BLaER1 treated with 17β-estradiol and CSF1 and Interleukin-3, amounts not matched to agents 10 nM and 100 nM (cell line): ENCODE measurements around the gene RELN.

Experiments
- H3K27ac ChIP-seq, 11 experiments: shearing (Covaris generic); formaldehyde crosslinking; 2 replicates each; pipeline ENCODE4 v1.8.1; 2022
- H3K27me3 ChIP-seq, 11 experiments: shearing (Covaris generic); formaldehyde crosslinking; 2 replicates each; pipeline ENCODE4 v1.8.1; 2022
- H3K36me3 ChIP-seq, 11 experiments: shearing (Covaris generic); formaldehyde crosslinking; 2 replicates each; pipeline ENCODE4 v1.8.1; 2022
- H3K4me1 ChIP-seq, 10 experiments: shearing (Covaris generic); formaldehyde crosslinking; 2 replicates each; pipeline ENCODE4 v1.8.1; 2022
- H3K4me2 ChIP-seq, 11 experiments: shearing (Covaris generic); formaldehyde crosslinking; 2 replicates each; pipeline ENCODE4 v1.8.1; 2022
- H3K4me3 ChIP-seq, 10 experiments: shearing (Covaris generic); formaldehyde crosslinking; 2 replicates each; pipeline ENCODE4 v1.8.1; 2022
- H3K9ac ChIP-seq, 11 experiments: shearing (Covaris generic); formaldehyde crosslinking; 2 replicates each; pipeline ENCODE4 v1.8.1; 2022
- H3K9me3 ChIP-seq, 11 experiments: shearing (Covaris generic); formaldehyde crosslinking; replicated peaks in 1 of 11; 2 replicates each; pipeline ENCODE4 v1.8.1; 2022
- H4K20me1 ChIP-seq, 11 experiments: shearing (Covaris generic); formaldehyde crosslinking; 2 replicates each; pipeline ENCODE4 v1.8.1; 2022
- Cebpa-rat ChIP-seq, 11 experiments: shearing (Covaris generic); IDR thresholded peaks; 2 replicates each; pipeline ENCODE4 v1.8.1; 2022

RELN gene

GRCh38 chr7:103474956-103475355 lies 514.5 kb downstream of the RELN start:
- no peaks in the 10 kb centered on the region for H3K9me3 ChIP-seq
- no peak overlapping the region for H3K4me2 ChIP-seq
- H3K9ac ChIP-seq = no peak overlapping the region
- no peaks in the 10 kb centered on the region for H4K20me1 ChIP-seq
- H3K36me3 ChIP-seq = no peaks in the 10 kb centered on the region
- no peaks in the 10 kb centered on the region for H3K4me1 ChIP-seq
- H3K27ac ChIP-seq = no peak overlapping the region
- TF ChIP-seq Cebpa-rat (IDR thresholded peaks at IDR 0.05) = no peak
- no peak overlapping the region for H3K4me3 ChIP-seq
- H3K27me3 ChIP-seq = no peaks in the 10 kb centered on the region

- no peak overlapping the region for H3K4me2 ChIP-seq
- H3K4me1 ChIP-seq = no peaks in the 10 kb centered on the region
- H3K27me3 ChIP-seq = no peaks in the 10 kb centered on the region
- H4K20me1 ChIP-seq = no peaks in the 10 kb centered on the region
- no peak for TF ChIP-seq Cebpa-rat (IDR thresholded peaks at IDR 0.05)
- H3K9ac ChIP-seq = no peak overlapping the region
- H3K9me3 ChIP-seq = no peaks in the 10 kb centered on the region
- no peak overlapping the region for H3K4me3 ChIP-seq
- no peaks in the 10 kb centered on the region for H3K36me3 ChIP-seq
- no peak overlapping the region for H3K27ac ChIP-seq
These were observed 520.1 kb downstream of the RELN start for GRCh38 chr7:103469095-103469948.

- Histone ChIP-seq H3K9me3 (no peaks in the 10 kb centered on the region), H4K20me1 (no peaks in the 10 kb centered on the region), H3K27ac (no peak overlapping the region), H3K4me2 (no peak overlapping the region), H3K4me3 (no peak overlapping the region), H3K27me3 (no peaks in the 10 kb centered on the region), H3K9ac (no peak overlapping the region), H3K36me3 (no peaks in the 10 kb centered on the region), H3K4me1 (no peaks in the 10 kb centered on the region)
- TF ChIP-seq Cebpa-rat (IDR thresholded peaks at IDR 0.05) = no peak
These were observed 522.6 kb downstream of the RELN start for GRCh38 chr7:103466814-103467213.

DNA sequence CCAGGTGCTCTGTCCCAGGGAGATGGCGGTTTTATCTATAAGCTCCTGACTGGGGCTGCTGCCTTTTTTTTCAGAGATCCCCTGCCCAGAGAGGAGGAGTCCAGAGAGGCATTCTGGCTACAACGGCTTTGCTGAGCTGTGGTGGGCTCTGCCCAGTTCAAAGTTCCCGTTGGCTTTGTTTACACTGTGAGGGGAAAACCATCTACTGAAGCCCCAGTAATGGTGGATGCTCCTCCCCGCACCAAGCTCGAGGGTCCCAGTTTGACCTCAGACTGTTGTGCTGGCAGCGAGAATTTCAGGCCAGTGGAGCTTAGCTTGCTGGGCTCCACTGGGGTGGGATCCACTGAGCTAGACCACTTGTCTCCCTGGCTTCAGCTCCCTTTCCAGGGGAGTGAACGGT lies 527.1 kb downstream of the RELN start:
- Histone ChIP-seq H3K4me1 (no peaks in the 10 kb centered on the region), H4K20me1 (no peaks in the 10 kb centered on the region), H3K4me3 (no peak overlapping the region), H3K9me3 (no peaks in the 10 kb centered on the region), H3K4me2 (no peak overlapping the region), H3K36me3 (no peaks in the 10 kb centered on the region), H3K9ac (no peak overlapping the region), H3K27me3 (no peaks in the 10 kb centered on the region), H3K27ac (no peak overlapping the region)
- no peak for TF ChIP-seq Cebpa-rat (IDR thresholded peaks at IDR 0.05)

DNA sequence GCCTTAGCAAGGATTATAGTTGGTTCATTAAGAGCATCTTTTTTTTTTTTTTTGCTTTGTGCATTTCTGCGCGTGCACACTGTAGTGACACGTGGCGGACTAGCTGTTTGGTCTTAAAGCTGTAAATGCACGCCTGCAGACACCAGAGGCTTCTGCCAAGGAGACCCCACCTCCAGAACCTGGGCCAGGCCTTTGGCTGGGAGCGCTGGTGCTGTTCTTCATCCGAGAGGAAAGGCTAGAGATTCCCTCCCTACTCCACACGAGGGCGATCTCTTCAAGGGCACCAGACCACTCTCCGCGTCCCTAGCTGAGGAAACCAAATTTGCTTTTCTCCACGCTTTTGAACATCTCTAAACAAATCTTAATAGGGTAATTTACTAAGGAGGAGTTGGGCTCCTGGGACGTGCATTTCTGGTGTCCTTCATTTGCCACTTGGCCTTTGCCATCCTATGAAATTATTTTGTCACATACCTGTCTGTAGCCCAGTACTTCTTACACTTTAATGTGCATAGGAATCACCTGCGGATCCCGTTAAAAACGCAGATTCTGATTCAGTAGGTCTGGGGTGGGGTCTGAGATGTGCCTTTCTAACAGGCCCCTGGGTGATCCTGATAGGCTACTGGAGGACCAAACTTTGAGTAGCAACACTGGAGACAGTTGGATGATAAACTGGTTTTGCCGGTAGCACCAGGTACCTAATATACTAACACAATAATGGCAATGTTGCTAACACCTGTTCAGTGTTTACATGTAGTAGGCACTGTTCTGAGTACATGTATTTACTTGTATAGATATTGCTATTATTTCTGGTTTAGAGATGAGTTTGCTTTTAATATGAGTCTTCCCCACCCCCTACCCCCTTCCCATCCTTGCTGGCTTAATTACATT lies 542.1 kb downstream of the RELN start:
- H3K27ac ChIP-seq = no peak overlapping the region
- H3K9ac ChIP-seq = no peak overlapping the region
- H3K9me3 ChIP-seq = peaks cover 0 to 6% (median 0%) of the 10 kb centered on the region in 11 experiments; a peak in 3 of 22 replicates
- no peaks in the 10 kb centered on the region for H3K36me3 ChIP-seq
- peaks cover 0 to 19% (median 10%) of the 10 kb centered on the region in 11 experiments; a peak in 11 of 22 replicates for H4K20me1 ChIP-seq
- H3K4me2 ChIP-seq = no peak overlapping the region; a peak in 1 of 22 replicates
- H3K27me3 ChIP-seq = peaks cover 52 to 56% (median 54%) of the 10 kb centered on the region in 11 experiments
- H3K4me1 ChIP-seq = peaks cover 13 to 17% (median 14%) of the 10 kb centered on the region in 10 experiments; a peak in 18 of 20 replicates
- H3K4me3 ChIP-seq = no peak overlapping the region
- no peak for TF ChIP-seq Cebpa-rat (IDR thresholded peaks at IDR 0.05)

- H3K36me3 ChIP-seq = no peaks in the 10 kb centered on the region
- peak within 1 kb of the TSS; percentile 67 to 90 (median 82) for H3K4me2 ChIP-seq
- peaks cover 52 to 65% (median 57%) of the 10 kb centered on the region in 11 experiments for H3K27me3 ChIP-seq
- TF ChIP-seq Cebpa-rat (IDR thresholded peaks at IDR 0.05) = no peak
- no peak within 1 kb of the TSS for H3K27ac ChIP-seq
- peaks cover 0 to 19% (median 10%) of the 10 kb centered on the region in 11 experiments; a peak in 11 of 22 replicates for H4K20me1 ChIP-seq
- H3K9ac ChIP-seq = peak within 1 kb of the TSS in 2 of 11 experiments; percentile 5 to 27; a peak in 1 of 22 replicates
- peaks cover 13 to 17% (median 14%) of the 10 kb centered on the region in 10 experiments; a peak in 18 of 20 replicates for H3K4me1 ChIP-seq
- H3K9me3 ChIP-seq = no peaks in the 10 kb centered on the region
- H3K4me3 ChIP-seq = peak within 1 kb of the TSS; percentile 37 to 63 (median 47); a peak in 19 of 20 replicates
These were observed 543.4 kb downstream of the RELN start, which contains the start of gene SLC26A5 for GRCh38 chr7:103446049-103446520. Gene SLC26A5 (minus strand): TSS chr7:103446207. CDS start chr7:103421514, 24,693 bp downstream.

- H3K4me1 ChIP-seq = peaks cover 13 to 17% (median 14%) of the 10 kb centered on the region in 10 experiments; a peak in 18 of 20 replicates
- no peaks in the 10 kb centered on the region for H3K9me3 ChIP-seq
- peaks cover 52 to 65% (median 57%) of the 10 kb centered on the region in 11 experiments for H3K27me3 ChIP-seq
- peaks cover 0 to 19% (median 10%) of the 10 kb centered on the region in 11 experiments; a peak in 11 of 22 replicates for H4K20me1 ChIP-seq
- peak overlapping the region in 2 of 11 experiments; percentile 5 to 27; a peak in 1 of 22 replicates for H3K9ac ChIP-seq
- H3K4me2 ChIP-seq = peak overlapping the region; percentile 67 to 90 (median 82)
- H3K4me3 ChIP-seq = peak overlapping the region; percentile 37 to 63 (median 47); a peak in 19 of 20 replicates
- no peak overlapping the region for H3K27ac ChIP-seq
- no peak for TF ChIP-seq Cebpa-rat (IDR thresholded peaks at IDR 0.05)
- no peaks in the 10 kb centered on the region for H3K36me3 ChIP-seq
These were observed 544.0 kb downstream of the RELN start for GRCh38 chr7:103445228-103446048.

- Histone ChIP-seq H3K9me3 (peaks cover 0 to 4% (median 0%) of the 10 kb centered on the region in 11 experiments; a peak in 1 of 22 replicates), H3K36me3 (no peaks in the 10 kb centered on the region), H4K20me1 (no peaks in the 10 kb centered on the region), H3K27ac (no peak overlapping the region), H3K4me3 (no peak overlapping the region), H3K27me3 (peaks cover 20 to 48% (median 30%) of the 10 kb centered on the region in 11 experiments), H3K4me2 (no peak overlapping the region), H3K9ac (no peak overlapping the region), H3K4me1 (no peaks in the 10 kb centered on the region)
- TF ChIP-seq Cebpa-rat (IDR thresholded peaks at IDR 0.05) = no peak
These were observed 549.8 kb downstream of the RELN start for GRCh38 chr7:103439661-103440060.
